ENCODE data around the gene MRPL41.
"Not testable (repeated sequence)": the region's sequence is repeated elsewhere in the genome, so short reads cannot be mapped to it uniquely, and the experiment has no call there.

GRCh38 chr9:137596577-137596976, 44.9 kb downstream of the MRPL41 start:
- TF ChIP-seq POLR2AphosphoS5 (IDR thresholded peaks at IDR 0.05; ENCODE audit: low read depth); CTCF (conservative IDR thresholded peaks at IDR 0.05; ENCODE audit: low read depth in 2 of 2); CREB1 (CRISPR knock-in tag; IDR thresholded peaks at IDR 0.05; ENCODE audit: low read depth); EZH2 (IDR thresholded peaks at IDR 0.05; ENCODE audit: low read depth, unreplicated experiment); REST (IDR thresholded peaks at IDR 0.05; ENCODE audit: unreplicated experiment); ETS1 (IDR thresholded peaks at IDR 0.05); EZH2phosphoT487 (IDR thresholded peaks at IDR 0.05; ENCODE audit: unreplicated experiment); ZNF114 (CRISPR knock-in tag; IDR thresholded peaks at IDR 0.05); ZNF331 (CRISPR knock-in tag; IDR thresholded peaks at IDR 0.05; ENCODE audit: low read depth): not testable (repeated sequence)
